Neural crest cell (in vitro differentiated cells): ENCODE results near the gene SH3BP1. TPM values are rescaled to one million over a fixed set of nuclear protein-coding genes. Genes with fewer than 3 reads are reported as not detected.

ENCODE experiments used
- DNase-seq: peaks from one replicate; pipeline ENCODE4 v3.0.0; 2021; ENCODE audit warnings: low read depth, mixed read lengths, low spot score
- H3K27ac Mint-ChIP-seq: one replicate; pipeline ENCODE4 v1.8.0; 2021; ENCODE audit warnings: mild to moderate bottlenecking, mixed read lengths; ENCODE audit not compliant: unreplicated experiment
- H3K27me3 Mint-ChIP-seq: 2 replicates; pipeline ENCODE4 v1.8.0; 2021; ENCODE audit warnings: low read depth, mild to moderate bottlenecking, mixed read lengths
- H3K36me3 Mint-ChIP-seq: 2 replicates; pipeline ENCODE4 v1.8.0; 2021; ENCODE audit warnings: low read depth, mild to moderate bottlenecking, mixed read lengths
- H3K4me1 Mint-ChIP-seq: 2 replicates; pipeline ENCODE4 v1.8.0; 2021; ENCODE audit warnings: mixed read lengths
- H3K4me3 Mint-ChIP-seq: one replicate; pipeline ENCODE4 v1.8.0; 2021; ENCODE audit warnings: mild to moderate bottlenecking, mixed read lengths
- H3K9me3 Mint-ChIP-seq: 2 replicates; pipeline ENCODE4 v1.8.0; 2021; ENCODE audit warnings: mixed read lengths
- CTCF ChIP-seq: fragments of 200-600 bp; sonication (generic); conservative IDR thresholded peaks from 2 replicates; pipeline ENCODE4 v1.5.0; 2021; ENCODE audit warnings: antibody characterized with exemption, mild to moderate bottlenecking
- total RNA-seq: library from RNA; stranded (reverse); gene quantifications from 2 replicates; pipeline ENCODE4 v1.2.1, GENCODE V29; 2021

SH3BP1 gene
- total RNA-seq, 1 donor from 2014 or later: 36.4 TPM

- Mint-ChIP-seq H3K4me1 (peaks cover 12% of the 10 kb centered on the region), H3K27ac (no peak overlapping the region), H3K36me3 (peaks cover 6% of the 10 kb centered on the region), H3K4me3 (peak overlapping the region; percentile 34), H3K9me3 (no peaks in the 10 kb centered on the region), H3K27me3 (no peaks in the 10 kb centered on the region)
- no peak for TF ChIP-seq CTCF
- no peak for DNase-seq
Measured at GRCh38 chr22:37669586-37669985, 30.1 kb downstream of the SH3BP1 start.

- H3K9me3 Mint-ChIP-seq: no peaks in the 10 kb centered on the region
- peaks cover 4% of the 10 kb centered on the region for H3K27me3 Mint-ChIP-seq
- H3K36me3 Mint-ChIP-seq: no peaks in the 10 kb centered on the region
- H3K4me3 Mint-ChIP-seq: peak overlapping the region; percentile 20
- DNase-seq: no peak
- no peak overlapping the region for H3K27ac Mint-ChIP-seq
- peaks cover 14% of the 10 kb centered on the region for H3K4me1 Mint-ChIP-seq
- no peak for TF ChIP-seq CTCF
Measured at GRCh38 chr22:37672206-37672919, 32.9 kb downstream of the SH3BP1 start.

- no peak for TF ChIP-seq CTCF
- peaks cover 14% of the 10 kb centered on the region for H3K4me1 Mint-ChIP-seq
- H3K9me3 Mint-ChIP-seq: no peaks in the 10 kb centered on the region
- H3K27me3 Mint-ChIP-seq: peaks cover 5% of the 10 kb centered on the region
- H3K36me3 Mint-ChIP-seq: no peaks in the 10 kb centered on the region
- no peak overlapping the region for H3K27ac Mint-ChIP-seq
- DNase-seq: no peak
- H3K4me3 Mint-ChIP-seq: no peak overlapping the region
Measured at GRCh38 chr22:37672920-37673455, 33.5 kb downstream of the SH3BP1 start.

- H3K4me3 Mint-ChIP-seq: no peak overlapping the region
- H3K27me3 Mint-ChIP-seq: peaks cover 5% of the 10 kb centered on the region
- H3K9me3 Mint-ChIP-seq: no peaks in the 10 kb centered on the region
- no peaks in the 10 kb centered on the region for H3K36me3 Mint-ChIP-seq
- H3K27ac Mint-ChIP-seq: no peak overlapping the region
- TF ChIP-seq CTCF: no peak
- H3K4me1 Mint-ChIP-seq: peaks cover 10% of the 10 kb centered on the region
- no peak for DNase-seq
Measured at GRCh38 chr22:37674248-37674647, 34.8 kb downstream of the SH3BP1 start.

- no peaks in the 10 kb centered on the region for H3K9me3 Mint-ChIP-seq
- H3K27me3 Mint-ChIP-seq: peaks cover 5% of the 10 kb centered on the region
- peaks cover 10% of the 10 kb centered on the region for H3K4me1 Mint-ChIP-seq
- DNase-seq: peak; percentile 21
- TF ChIP-seq CTCF: no peak
- peak within 1 kb of the TSS; percentile 56 for H3K4me3 Mint-ChIP-seq
- no peaks in the 10 kb centered on the region for H3K36me3 Mint-ChIP-seq
- H3K27ac Mint-ChIP-seq: no peak within 1 kb of the TSS
Measured at GRCh38 chr22:37674951-37675929, 35.8 kb downstream of the SH3BP1 start, which contains the start of gene LGALS1. TSS of gene LGALS1 (plus strand) at chr22:37675636. CDS start at chr22:37675703, 67 bp downstream.
